ENCODE data around the gene KRTAP10-11.

- no peak for TF ChIP-seq CTCF (IDR thresholded peaks at IDR 0.05)
- TF ChIP-seq EZH2 (IDR thresholded peaks at IDR 0.05; ENCODE audit: borderline replicate concordance, insufficient read depth, low read depth, low read length, poor library complexity, severe bottlenecking), result no peak
Observed at GRCh38 chr21:44614161-44614631, 32.0 kb upstream of the KRTAP10-11 start.

Data from B cell (primary cell).